Glutamatergic neuron (in vitro differentiated cells): Measurements from ENCODE around the gene LIN28B. TPM values are rescaled to one million over a fixed set of nuclear protein-coding genes. Genes with fewer than 3 reads are reported as not detected.
"Not testable (repeated sequence)": the region's sequence is repeated elsewhere in the genome, so short reads cannot be mapped to it uniquely, and the experiment has no call there.

ENCODE experiments used
- DNase-seq: peaks from one replicate; pipeline ENCODE4 v3.0.0; 2022
- H3K27ac Mint-ChIP-seq: one replicate; pipeline ENCODE4 v1.8.0; 2020; ENCODE audit warnings: mild to moderate bottlenecking, mixed read lengths, inconsistent platforms; ENCODE audit not compliant: unreplicated experiment
- H3K27me3 Mint-ChIP-seq: one replicate; pipeline ENCODE4 v1.8.0; 2020; ENCODE audit warnings: mild to moderate bottlenecking, moderate library complexity, mixed read lengths, inconsistent platforms; ENCODE audit not compliant: unreplicated experiment
- H3K36me3 Mint-ChIP-seq: one replicate; pipeline ENCODE4 v1.8.0; 2020; ENCODE audit warnings: mild to moderate bottlenecking, mixed read lengths, inconsistent platforms; ENCODE audit not compliant: unreplicated experiment
- H3K4me1 Mint-ChIP-seq: one replicate; pipeline ENCODE4 v1.8.0; 2020; ENCODE audit warnings: mild to moderate bottlenecking, low read depth, mixed read lengths, inconsistent platforms; ENCODE audit not compliant: unreplicated experiment
- H3K4me3 Mint-ChIP-seq: one replicate; pipeline ENCODE4 v1.8.0; 2020; ENCODE audit warnings: mild to moderate bottlenecking, mixed read lengths, inconsistent platforms; ENCODE audit not compliant: unreplicated experiment
- H3K9me3 Mint-ChIP-seq: one replicate; pipeline ENCODE4 v1.8.0; 2020; ENCODE audit warnings: mild to moderate bottlenecking, moderate library complexity, mixed read lengths, inconsistent platforms; ENCODE audit not compliant: unreplicated experiment
- CTCF ChIP-seq: fragments of 200-600 bp; sonication (generic); IDR thresholded peaks from one replicate; pipeline ENCODE4 v1.5.0; 2021; ENCODE audit not compliant: partially characterized antibody, unreplicated experiment
- total RNA-seq: library from RNA; stranded (reverse); fragmentation: NEBNext Ultra II Directional; extraction: Animal tissue kit (Norgen Biotek cat#: 25700); gene quantifications from one replicate; pipeline ENCODE4 v1.2.1, GENCODE V29; 2021; ENCODE audit not compliant: unreplicated experiment

The LIN28B gene
- total RNA-seq, 1 donor from 2014 or later, result 105 TPM

- Mint-ChIP-seq H3K27me3 (no peaks in the 10 kb centered on the region), H3K4me3 (no peak overlapping the region), H3K27ac (no peak overlapping the region), H3K9me3 (peaks cover 5% of the 10 kb centered on the region), H3K36me3 (no peaks in the 10 kb centered on the region), H3K4me1 (peaks cover 8% of the 10 kb centered on the region)
- DNase-seq, result no peak
- no peak for TF ChIP-seq CTCF
Observed at GRCh38 chr6:105080279-105080678, 123.4 kb downstream of the LIN28B start.

DNA sequence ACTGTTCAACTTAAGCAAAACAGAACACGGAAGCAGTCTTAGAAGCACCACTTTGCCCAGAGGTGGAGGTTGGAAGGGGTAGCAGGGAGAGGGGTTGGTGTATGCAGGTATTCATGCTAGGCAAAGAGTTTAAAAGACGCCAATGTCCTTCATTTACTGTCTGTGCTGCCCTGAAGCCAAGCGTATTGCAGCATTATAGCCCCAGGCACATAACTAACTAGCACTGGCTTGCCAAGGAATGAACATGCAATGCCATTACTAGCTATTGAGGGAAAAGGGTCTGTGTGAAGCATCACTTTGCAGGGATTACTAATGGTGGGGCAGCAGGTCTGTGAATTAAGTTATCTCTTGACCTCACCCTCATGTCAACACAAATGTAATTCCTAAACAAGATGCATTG is 124.8 kb downstream of the LIN28B start:
- H3K36me3 Mint-ChIP-seq, H3K4me1 Mint-ChIP-seq, H3K9me3 Mint-ChIP-seq, H3K27ac Mint-ChIP-seq, H3K4me3 Mint-ChIP-seq, DNase-seq, H3K27me3 Mint-ChIP-seq: not testable (repeated sequence)

- peaks cover 5% of the 10 kb centered on the region for H3K27me3 Mint-ChIP-seq
- no peak for DNase-seq
- TF ChIP-seq CTCF, result peak; percentile 88
- H3K9me3 Mint-ChIP-seq, result peaks cover 13% of the 10 kb centered on the region
- H3K36me3 Mint-ChIP-seq, result no peaks in the 10 kb centered on the region
- no peak overlapping the region for H3K4me3 Mint-ChIP-seq
- H3K4me1 Mint-ChIP-seq, result peaks cover 6% of the 10 kb centered on the region
- no peak overlapping the region for H3K27ac Mint-ChIP-seq
Observed at GRCh38 chr6:105087571-105088211, 130.8 kb downstream of the LIN28B start.

- no peak overlapping the region for H3K27ac Mint-ChIP-seq
Observed at GRCh38 chr6:105091140-105091829, 134.4 kb downstream of the LIN28B start.

DNA sequence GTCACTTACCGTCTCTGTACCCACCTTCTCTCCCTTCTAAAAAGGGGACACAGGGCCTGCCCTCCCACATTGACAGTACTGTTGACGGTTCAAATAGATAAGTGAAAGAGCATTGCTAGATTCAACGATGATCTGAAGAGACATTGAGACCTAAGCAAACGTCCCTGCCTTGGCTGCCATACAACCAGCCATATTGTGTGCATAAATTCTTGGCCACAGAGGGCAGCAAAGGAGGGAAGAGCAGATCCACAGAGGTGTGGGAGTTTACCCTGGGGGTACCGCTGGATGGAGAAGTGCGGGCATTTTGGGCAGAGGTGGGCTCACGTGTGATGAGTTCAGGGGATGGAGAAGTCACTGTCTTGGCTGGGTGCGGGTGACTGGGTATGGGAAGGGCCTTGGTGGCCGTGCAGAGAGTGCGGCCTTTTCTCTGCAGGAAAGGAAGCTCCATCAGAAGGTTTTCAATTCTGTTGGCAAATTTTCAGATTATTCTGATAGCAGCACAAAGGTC is 137.3 kb downstream of the LIN28B start:
- peaks cover 2% of the 10 kb centered on the region for H3K27me3 Mint-ChIP-seq
- H3K27ac Mint-ChIP-seq, result no peak overlapping the region
- H3K4me3 Mint-ChIP-seq, result no peak overlapping the region
- peaks cover 2% of the 10 kb centered on the region for H3K9me3 Mint-ChIP-seq
- DNase-seq, result no peak
- no peaks in the 10 kb centered on the region for H3K4me1 Mint-ChIP-seq
- H3K36me3 Mint-ChIP-seq, result peaks cover 12% of the 10 kb centered on the region
- no peak for TF ChIP-seq CTCF

More at GRCh38 chr6:105091140-105091829, 134.4 kb downstream of the LIN28B start:
- no peaks in the 10 kb centered on the region for H3K36me3 Mint-ChIP-seq
- no peak for DNase-seq
- H3K4me3 Mint-ChIP-seq, result no peak overlapping the region
- no peak for TF ChIP-seq CTCF
- peaks cover 5% of the 10 kb centered on the region for H3K27me3 Mint-ChIP-seq
- peaks cover 9% of the 10 kb centered on the region for H3K9me3 Mint-ChIP-seq
- H3K4me1 Mint-ChIP-seq, result peaks cover 3% of the 10 kb centered on the region
